ENCODE measurements around the gene MST1.

GRCh38 chr3:49654955-49655556, 34.2 kb downstream of the MST1 start:
- TF ChIP-seq POLR2A (IDR thresholded peaks at IDR 0.05; ENCODE audit: low read depth) (no peak), POLR2AphosphoS5 (IDR thresholded peaks at IDR 0.05) (no peak), EP300 (IDR thresholded peaks at IDR 0.05) (no peak)
- TF ChIP-seq, protein P1, sequence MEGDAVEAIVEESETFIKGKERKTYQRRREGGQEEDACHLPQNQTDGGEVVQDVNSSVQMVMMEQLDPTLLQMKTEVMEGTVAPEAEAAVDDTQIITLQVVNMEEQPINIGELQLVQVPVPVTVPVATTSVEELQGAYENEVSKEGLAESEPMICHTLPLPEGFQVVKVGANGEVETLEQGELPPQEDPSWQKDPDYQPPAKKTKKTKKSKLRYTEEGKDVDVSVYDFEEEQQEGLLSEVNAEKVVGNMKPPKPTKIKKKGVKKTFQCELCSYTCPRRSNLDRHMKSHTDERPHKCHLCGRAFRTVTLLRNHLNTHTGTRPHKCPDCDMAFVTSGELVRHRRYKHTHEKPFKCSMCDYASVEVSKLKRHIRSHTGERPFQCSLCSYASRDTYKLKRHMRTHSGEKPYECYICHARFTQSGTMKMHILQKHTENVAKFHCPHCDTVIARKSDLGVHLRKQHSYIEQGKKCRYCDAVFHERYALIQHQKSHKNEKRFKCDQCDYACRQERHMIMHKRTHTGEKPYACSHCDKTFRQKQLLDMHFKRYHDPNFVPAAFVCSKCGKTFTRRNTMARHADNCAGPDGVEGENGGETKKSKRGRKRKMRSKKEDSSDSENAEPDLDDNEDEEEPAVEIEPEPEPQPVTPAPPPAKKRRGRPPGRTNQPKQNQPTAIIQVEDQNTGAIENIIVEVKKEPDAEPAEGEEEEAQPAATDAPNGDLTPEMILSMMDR (IDR thresholded peaks at IDR 0.05), result no peak

Measured in esophagus muscularis mucosa (tissue), 4 donors.